ENCODE results near the gene WDR18. TPM values are rescaled to one million over a fixed set of nuclear protein-coding genes. Genes with fewer than 3 reads are reported as not detected.

The WDR18 gene
- polyA plus RNA-seq, 1 of the 3 experiments (the other 2 are of a cell fraction), result 47.9 TPM

DNA sequence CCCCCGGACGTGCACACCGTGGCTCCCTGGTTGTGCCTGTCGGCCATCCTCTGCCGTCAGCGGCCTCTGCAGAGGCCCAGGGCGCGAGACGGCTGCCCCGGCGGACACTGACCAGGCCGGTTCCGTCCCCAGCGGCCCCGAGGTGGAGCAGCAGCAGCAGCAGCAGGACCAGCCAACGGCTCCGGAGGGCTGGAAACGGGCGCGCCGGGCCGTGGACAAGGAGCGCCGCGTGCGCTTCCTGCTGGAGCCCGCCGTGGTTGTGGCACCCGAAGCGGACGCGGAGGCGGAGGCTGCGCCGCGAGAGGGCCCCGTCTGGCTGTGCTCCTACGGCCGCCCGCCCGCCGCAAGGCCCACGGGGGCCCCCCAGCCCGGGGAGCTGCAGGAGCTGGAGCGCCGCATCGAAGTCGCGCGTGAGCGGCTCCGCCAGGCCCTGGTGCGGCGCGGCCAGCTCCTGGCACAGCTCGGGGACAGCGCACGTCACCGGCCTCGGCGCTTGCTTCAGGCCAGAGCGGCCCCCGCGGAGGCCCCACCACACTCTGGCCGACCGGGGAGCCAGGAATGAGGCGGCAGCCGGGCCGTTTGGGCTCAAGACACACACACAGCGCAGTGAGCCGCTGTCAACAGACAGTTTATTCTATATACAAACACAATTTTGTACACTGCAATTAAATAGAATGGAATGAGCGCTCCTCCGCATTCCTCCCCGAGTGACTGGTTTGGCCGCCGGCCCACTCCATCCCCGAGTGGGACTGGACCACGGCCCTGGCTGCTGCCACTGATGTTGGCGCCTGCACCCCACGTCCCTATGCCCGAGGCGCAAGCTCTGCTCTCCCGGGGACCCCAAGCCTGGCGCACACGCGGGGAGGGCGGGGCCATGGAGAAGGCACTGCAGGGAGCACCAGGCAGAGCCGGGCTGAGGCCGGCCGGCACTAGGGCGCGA is 25.2 kb downstream of the WDR18 start:
- Histone ChIP-seq H3K36me3 (replicated peaks in 1 of 2; ENCODE audit: control insufficient read depth in 1 of 2, insufficient read depth in 2 of 2, low read length in 1 of 2) (peaks cover 0 to 47% of the 10 kb centered on the region in 2 experiments), H3K4me2 (no peak overlapping the region), H3K79me2 (ENCODE audit: insufficient read depth) (peaks cover 8% of the 10 kb centered on the region; the same call in 1 of the 2 replicates), H3K9ac (no peak overlapping the region), H3F3A (replicated peaks; ENCODE audit: insufficient read depth) (peaks cover 9% of the 10 kb centered on the region), H3K4me1 (ENCODE audit: control insufficient read depth in 1 of 2, insufficient read depth in 2 of 2, low read depth in 1 of 2, low read length in 1 of 2) (no peaks in the 10 kb centered on the region), H3K4me3 (ENCODE audit: low read depth in 2 of 2, low read length in 1 of 2) (no peak overlapping the region), H3K27me3 (ENCODE audit: insufficient read depth) (peaks cover 1% of the 10 kb centered on the region), H2AFZ (ENCODE audit: low read depth) (no peak overlapping the region), H4K20me1 (ENCODE audit: insufficient read depth) (peaks cover 9% of the 10 kb centered on the region; the same call in 1 of the 2 replicates), H3K9me3 (no peaks in the 10 kb centered on the region), H3K27ac (ENCODE audit: low read depth in 2 of 2, low read length in 1 of 2) (no peak overlapping the region), H3K9me2 (no peaks in the 10 kb centered on the region)
- 93% methylated on average over 41 of the region's 92 CpGs for WGBS (ENCODE audit: low lambda C conversion rate)
- DNase-seq, result no peak
- ChIA-PET POLR2A (no interaction called here), CTCF (no interaction called here)
- TF ChIP-seq, protein P1, sequence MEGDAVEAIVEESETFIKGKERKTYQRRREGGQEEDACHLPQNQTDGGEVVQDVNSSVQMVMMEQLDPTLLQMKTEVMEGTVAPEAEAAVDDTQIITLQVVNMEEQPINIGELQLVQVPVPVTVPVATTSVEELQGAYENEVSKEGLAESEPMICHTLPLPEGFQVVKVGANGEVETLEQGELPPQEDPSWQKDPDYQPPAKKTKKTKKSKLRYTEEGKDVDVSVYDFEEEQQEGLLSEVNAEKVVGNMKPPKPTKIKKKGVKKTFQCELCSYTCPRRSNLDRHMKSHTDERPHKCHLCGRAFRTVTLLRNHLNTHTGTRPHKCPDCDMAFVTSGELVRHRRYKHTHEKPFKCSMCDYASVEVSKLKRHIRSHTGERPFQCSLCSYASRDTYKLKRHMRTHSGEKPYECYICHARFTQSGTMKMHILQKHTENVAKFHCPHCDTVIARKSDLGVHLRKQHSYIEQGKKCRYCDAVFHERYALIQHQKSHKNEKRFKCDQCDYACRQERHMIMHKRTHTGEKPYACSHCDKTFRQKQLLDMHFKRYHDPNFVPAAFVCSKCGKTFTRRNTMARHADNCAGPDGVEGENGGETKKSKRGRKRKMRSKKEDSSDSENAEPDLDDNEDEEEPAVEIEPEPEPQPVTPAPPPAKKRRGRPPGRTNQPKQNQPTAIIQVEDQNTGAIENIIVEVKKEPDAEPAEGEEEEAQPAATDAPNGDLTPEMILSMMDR (IDR thresholded peaks at IDR 0.05), result no peak
- TF ChIP-seq PBX3 (IDR thresholded peaks at IDR 0.05) (no peak), GABPA (IDR thresholded peaks at IDR 0.05; ENCODE audit: low read depth) (no peak), ELF1 (IDR thresholded peaks at IDR 0.05) (no peak), SIN3A (IDR thresholded peaks at IDR 0.05; ENCODE audit: borderline replicate concordance, low read depth, low read length) (no peak), TAF1 (IDR thresholded peaks at IDR 0.05; ENCODE audit: borderline replicate concordance, low read depth, low read length) (no peak), JUND (IDR thresholded peaks at IDR 0.05) (no peak), NRF1 (IDR thresholded peaks at IDR 0.05; ENCODE audit: low read depth, low read length) (no peak), ZBTB33 (IDR thresholded peaks at IDR 0.05; ENCODE audit: borderline replicate concordance, low read depth) (no peak)
- TF ChIP-seq, protein P2, sequence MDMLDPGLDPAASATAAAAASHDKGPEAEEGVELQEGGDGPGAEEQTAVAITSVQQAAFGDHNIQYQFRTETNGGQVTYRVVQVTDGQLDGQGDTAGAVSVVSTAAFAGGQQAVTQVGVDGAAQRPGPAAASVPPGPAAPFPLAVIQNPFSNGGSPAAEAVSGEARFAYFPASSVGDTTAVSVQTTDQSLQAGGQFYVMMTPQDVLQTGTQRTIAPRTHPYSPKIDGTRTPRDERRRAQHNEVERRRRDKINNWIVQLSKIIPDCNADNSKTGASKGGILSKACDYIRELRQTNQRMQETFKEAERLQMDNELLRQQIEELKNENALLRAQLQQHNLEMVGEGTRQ (IDR thresholded peaks at IDR 0.05; ENCODE audit: borderline replicate concordance, low read depth, low read length), result no peak

Data from SK-N-SH (cell line).